Activated CD4-positive, alpha-beta T cell treated with anti-CD3 and anti-CD28 coated beads, Interleukin-2, amount 50 U/mL, for 1 hour (primary cell): ENCODE results near the gene HEBP2.
"Not testable (repeated sequence)": the region's sequence is repeated elsewhere in the genome, so short reads cannot be mapped to it uniquely, and the experiment has no call there.

Experiments
- DNase-seq: peaks from one replicate; pipeline ENCODE4 v3.0.0-alpha.2; 2020

Gene HEBP2, protein sequence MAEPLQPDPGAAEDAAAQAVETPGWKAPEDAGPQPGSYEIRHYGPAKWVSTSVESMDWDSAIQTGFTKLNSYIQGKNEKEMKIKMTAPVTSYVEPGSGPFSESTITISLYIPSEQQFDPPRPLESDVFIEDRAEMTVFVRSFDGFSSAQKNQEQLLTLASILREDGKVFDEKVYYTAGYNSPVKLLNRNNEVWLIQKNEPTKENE

DNA sequence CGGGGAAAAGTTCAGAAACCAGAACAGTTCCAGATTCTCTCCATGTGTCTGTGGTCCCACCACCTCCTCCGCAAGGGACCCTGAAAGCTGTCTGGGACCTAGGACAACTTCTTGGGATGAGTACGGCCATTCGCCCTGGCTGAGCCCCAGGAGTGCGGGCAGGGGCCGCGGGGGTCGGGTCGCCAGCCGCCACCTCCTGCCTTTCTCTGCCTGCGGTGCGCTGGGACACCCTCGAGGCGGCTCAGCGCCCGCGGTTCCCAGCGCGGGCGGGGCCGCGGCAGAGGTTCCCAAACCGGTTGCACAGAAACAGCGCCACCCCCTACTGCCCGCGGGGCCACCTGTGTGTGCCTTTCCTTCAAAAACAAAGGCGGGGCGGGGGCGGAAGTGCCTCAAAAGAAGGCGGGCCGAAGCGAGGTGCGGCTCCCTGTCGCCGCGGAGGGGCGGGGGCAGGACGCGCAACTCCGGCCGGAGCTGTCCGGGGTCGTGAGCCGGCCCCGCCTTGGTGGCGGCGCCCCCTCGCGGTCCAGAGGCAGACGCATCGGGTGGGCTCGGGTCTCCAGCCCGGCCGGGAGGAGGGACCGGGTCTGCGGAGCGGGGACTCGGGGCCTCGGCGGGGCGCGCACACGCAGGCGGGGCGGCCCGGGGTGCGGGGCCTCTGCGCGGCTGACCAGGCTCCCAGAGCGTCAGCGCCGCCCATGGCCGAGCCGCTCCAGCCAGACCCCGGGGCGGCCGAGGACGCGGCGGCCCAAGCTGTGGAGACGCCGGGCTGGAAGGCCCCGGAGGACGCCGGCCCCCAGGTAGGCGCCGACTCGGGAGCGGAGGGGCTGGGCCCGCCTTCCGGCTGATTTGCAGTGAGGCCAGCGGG is at the start of gene HEBP2:
Gene HEBP2 (plus strand): TSS at position 423 of the 865 bp plus-strand sequence. CDS start 273 bp downstream, at position 696.
- peak; percentile 95 for DNase-seq

GRCh38 chr6:138357928-138358327 is 46.1 kb upstream of the HEBP2 start:
- DNase-seq: no peak

GRCh38 chr6:138368684-138369083 is 35.3 kb upstream of the HEBP2 start:
- not testable (repeated sequence) for DNase-seq

DNA sequence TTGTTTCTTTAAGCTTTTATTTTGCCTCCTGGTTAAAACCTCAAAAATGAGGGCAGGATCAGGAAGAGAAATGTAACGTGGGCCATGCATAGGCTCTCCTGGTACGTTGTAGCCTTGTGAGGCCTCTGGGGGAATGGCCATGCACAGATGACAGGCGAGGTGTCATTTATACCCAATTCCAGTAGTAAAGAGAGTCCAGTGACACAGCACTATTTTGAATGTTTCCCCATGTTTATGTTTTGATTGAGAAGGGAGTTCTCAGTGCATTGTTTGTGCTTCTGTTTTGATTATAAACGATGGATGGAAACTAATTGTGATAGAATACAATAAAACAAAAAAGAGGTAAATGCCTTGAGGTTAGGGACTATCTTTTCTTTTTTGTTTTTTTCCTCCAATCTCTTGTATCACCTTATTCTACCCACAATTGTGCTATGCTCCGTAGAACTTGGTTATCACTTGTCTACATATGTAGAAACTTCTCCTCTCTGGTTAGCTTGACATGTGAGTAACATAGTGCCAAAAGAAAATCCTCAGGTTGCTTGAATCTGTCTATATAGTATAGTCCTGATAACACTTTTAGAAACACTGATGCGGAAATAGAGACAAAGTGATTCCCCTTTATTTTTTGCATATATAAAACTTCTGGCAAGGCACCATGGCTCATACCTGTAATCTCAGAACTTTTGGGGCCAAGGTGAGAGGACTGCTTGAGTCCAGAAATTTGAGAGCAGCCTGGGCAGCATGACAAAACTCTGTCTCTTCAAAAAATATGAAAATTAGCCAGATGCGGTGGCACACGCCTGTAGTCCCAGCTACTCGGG is 33.2 kb upstream of the HEBP2 start:
- DNase-seq: no peak

GRCh38 chr6:138371452-138371711 is 32.6 kb upstream of the HEBP2 start:
- DNase-seq: no peak

GRCh38 chr6:138371720-138372119 is 32.3 kb upstream of the HEBP2 start:
- DNase-seq: no peak

- no peak for DNase-seq
These were observed 31.1 kb upstream of the HEBP2 start for GRCh38 chr6:138372711-138373463.

DNA sequence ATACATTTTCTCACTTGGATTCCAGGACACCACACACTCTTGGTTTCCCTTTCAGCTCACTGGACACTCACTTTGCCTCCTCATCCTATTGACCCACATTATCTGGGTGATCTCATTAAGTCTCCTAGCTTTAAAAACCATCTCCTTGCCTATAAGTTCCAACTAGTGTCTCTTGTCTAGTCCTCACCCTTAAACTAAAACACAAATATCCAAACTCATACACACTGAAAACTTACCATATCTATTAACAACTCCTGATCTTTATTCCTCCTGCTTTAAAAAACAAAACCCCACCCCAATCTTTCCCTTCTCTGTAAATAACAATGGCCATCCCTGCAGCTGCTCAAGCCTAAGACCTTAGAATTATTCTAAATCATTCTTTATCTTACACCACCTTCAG is 29.8 kb upstream of the HEBP2 start:
- no peak for DNase-seq

DNA sequence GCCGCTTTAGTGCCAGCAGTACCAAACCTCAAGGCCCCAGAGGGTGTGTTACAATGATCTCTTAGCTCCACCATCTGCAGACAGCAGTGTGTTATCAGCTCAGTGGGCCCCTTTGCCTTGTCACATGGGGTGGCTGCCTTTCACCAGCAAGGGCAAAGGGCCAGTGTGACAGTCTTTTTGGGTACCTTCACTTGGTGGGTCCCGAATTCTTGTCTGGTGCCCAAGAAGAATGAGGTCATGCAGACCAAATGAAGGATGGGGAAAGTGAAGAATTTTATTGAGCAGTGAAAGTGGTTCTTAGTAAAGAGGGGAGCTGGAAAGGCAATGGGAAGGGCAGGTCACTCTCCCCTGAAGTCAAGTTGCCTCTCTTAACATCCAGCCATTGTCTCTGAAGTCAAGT is 29.2 kb upstream of the HEBP2 start:
- DNase-seq: no peak

DNA sequence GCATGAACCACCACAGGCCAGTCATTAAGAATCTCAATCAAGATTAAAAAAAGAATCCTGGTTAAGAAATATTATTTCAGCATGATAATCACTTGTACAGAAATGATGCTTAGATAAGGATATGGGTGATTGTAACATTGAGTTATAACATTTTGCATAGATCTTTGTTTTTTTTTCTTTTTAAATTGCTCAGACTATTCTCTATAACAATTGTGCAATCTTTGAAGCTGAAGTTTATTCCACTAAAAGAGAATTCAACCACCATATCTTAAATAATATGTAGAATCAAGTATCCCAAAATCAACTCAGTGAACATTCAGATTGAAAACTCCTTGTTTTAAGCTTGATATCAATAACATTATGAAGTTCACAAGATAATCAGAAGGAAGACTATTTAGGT is 27.0 kb upstream of the HEBP2 start:
- no peak for DNase-seq

GRCh38 chr6:138377844-138378243 is 26.2 kb upstream of the HEBP2 start, which contains the start of gene SMIM28:
Gene SMIM28 (plus strand): TSS chr6:138377905. CDS start chr6:138378073, 168 bp downstream.
- no peak for DNase-seq

- no peak for DNase-seq
These were observed 25.6 kb upstream of the HEBP2 start for GRCh38 chr6:138378463-138378862.

DNA sequence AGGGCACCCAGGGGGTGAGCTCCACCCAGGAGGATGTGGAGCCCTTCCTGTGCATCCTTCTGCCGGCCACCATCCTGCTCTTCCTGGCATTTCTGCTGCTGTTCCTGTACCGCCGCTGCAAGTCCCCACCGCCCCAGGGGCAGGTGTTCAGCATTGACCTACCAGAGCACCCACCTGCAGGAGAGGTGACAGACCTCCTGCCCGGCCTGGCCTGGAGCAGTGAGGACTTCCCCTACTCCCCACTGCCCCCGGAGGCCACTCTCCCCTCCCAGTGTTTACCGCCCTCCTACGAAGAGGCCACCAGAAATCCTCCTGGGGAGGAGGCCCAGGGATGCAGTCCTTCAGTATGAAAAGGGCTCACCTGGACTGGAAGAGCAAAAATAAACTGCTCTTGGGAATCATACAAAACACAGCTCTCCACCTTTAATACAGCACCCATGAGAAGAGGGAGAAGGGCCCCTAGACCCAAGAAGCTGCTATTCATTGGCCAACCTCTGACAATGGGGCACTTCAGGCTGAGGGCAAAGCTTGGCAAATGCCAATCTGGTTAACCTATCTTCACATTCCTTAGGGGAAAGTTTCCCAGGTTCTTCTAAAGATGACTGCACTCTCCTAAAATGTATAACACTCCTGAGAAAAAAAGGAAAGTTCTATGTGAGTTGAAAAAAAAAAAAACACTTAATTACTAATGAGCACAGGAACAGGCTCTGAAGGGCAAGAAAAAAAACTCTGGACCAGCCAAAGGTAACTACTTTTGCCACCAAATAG is 21.3 kb upstream of the HEBP2 start:
- no peak for DNase-seq

DNA sequence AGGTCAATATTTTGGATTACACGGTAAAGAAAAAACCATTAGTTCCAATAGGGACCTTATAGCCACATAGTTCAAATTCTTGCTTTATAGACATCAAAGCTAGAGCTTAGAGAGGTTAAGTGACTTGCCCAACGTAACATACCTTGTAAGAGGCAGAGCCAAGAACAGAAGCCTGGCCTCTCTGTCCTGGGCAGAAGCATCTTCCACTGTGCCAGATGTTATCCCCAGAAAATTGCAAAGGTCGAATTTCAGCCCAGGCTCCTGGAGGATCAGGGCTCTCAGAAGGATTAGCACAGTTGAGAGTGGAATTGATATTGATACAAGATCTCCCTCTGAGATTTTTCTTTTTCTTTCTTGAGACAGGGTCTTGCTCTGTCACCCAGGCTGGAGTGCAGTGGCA is 20.2 kb upstream of the HEBP2 start:
- no peak for DNase-seq

DNA sequence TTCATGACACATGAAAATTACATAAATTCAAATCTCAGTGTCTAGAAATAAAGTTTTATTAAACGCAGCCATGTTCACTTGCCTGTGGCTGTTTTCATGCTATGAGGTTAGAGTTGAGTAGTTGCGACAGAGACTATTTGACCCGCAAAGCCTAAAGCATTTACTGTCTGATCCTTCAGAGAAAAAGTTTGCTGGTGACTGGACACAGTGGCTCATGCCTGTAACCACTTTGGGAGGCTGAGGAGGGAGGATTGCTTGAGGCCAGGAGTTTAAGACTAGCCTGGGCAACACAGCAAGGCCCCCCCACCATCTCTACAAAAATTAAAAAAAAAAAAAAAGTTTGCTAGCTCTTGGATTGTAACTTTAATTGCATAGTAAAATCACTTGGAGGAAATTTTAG is 17.1 kb upstream of the HEBP2 start:
- DNase-seq: no peak

DNA sequence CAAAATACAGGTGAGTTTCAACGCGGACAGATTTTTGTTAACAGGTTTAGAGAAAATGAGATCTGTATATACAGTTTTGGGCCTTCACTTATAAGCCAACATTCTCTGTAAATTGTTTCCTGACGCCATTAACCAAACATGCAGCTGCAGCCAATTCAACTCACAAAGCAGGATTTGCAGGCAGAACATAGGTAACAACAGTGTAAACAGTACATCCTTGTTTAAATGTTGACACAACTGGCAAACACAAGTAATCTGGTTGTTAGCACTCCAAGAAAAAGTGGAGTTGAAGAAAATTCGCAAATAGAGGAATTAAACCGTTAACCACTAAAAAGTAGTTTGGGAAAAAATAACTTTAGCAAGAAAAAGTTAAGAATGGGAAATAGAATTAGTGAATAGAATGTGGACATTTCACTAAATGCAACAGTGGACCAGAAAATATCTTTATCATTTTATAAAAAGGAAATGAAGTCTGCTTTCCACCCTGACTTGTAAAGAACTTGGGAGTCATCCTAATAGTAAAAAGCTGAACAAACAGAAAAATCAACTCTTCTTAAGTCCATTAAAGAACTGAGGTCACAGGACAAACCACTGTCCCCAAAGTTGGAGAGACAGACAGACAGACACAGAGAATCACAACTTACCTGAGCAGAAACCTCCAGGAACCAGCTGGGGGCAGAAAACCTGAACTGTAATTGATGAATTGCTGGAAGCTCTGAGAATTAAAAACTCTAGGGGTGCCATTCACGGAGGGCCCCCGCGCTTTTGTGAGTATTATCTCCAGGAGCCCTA is 16.2 kb upstream of the HEBP2 start:
- no peak for DNase-seq

- no peak for DNase-seq
These were observed 14.5 kb upstream of the HEBP2 start for GRCh38 chr6:138389551-138389950.

GRCh38 chr6:138393871-138394783 is 9.9 kb upstream of the HEBP2 start:
- no peak for DNase-seq

DNA sequence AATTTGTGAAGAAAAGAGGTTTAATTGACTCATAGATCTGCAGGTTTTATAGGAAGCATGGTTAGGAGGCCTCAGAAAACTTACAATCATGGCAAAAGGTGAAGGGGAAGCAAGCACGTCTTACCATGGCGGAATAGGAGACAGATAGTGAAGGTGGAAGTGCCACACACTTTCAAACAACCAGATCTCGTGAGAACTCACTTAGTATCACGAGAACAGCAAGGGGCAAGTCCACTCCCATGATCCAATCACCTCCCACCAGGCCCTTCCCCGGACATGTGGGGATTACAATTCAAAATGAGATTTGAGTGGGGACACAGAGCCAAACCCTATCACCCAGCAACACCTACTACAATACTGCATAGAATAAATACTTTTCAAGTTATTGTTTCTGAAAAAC is 7.3 kb upstream of the HEBP2 start:
- DNase-seq: no peak
